ENCODE measurements around the gene UNCX. TPM values are rescaled to one million over a fixed set of nuclear protein-coding genes. Genes with fewer than 3 reads are reported as not detected.

Gene UNCX
- total RNA-seq, 1 donor from 2014 or later: not detected

GRCh38 chr7:1238931-1239802 lies 6.5 kb downstream of the UNCX start:
- H3K9me3 Mint-ChIP-seq (ENCODE audit: unreplicated experiment): no peaks in the 10 kb centered on the region
- no peak for TF ChIP-seq CTCF (IDR thresholded peaks at IDR 0.05)
- H3K27me3 Mint-ChIP-seq (ENCODE audit: unreplicated experiment): peaks cover 56% of the 10 kb centered on the region
- H3K36me3 Mint-ChIP-seq (ENCODE audit: unreplicated experiment): peaks cover 7% of the 10 kb centered on the region
- no peak overlapping the region for H3K4me3 Mint-ChIP-seq (ENCODE audit: unreplicated experiment)
- H3K27ac Mint-ChIP-seq (ENCODE audit: unreplicated experiment): no peak overlapping the region
- peaks cover 4% of the 10 kb centered on the region for H3K4me1 Mint-ChIP-seq (ENCODE audit: unreplicated experiment)
- DNase-seq (ENCODE audit: extremely low spot score, unreplicated experiment): no peak

- Mint-ChIP-seq H3K9me3 (ENCODE audit: unreplicated experiment) (no peaks in the 10 kb centered on the region), H3K4me3 (ENCODE audit: unreplicated experiment) (no peak overlapping the region), H3K4me1 (ENCODE audit: unreplicated experiment) (peaks cover 4% of the 10 kb centered on the region), H3K36me3 (ENCODE audit: unreplicated experiment) (peaks cover 3% of the 10 kb centered on the region), H3K27me3 (ENCODE audit: unreplicated experiment) (peaks cover 56% of the 10 kb centered on the region), H3K27ac (ENCODE audit: unreplicated experiment) (no peak overlapping the region)
- no peak for DNase-seq (ENCODE audit: extremely low spot score, unreplicated experiment)
- TF ChIP-seq CTCF (IDR thresholded peaks at IDR 0.05): no peak
Measured at GRCh38 chr7:1239803-1240516, 7.3 kb downstream of the UNCX start.

GRCh38 chr7:1240517-1241257 lies 8.0 kb downstream of the UNCX start:
- no peaks in the 10 kb centered on the region for H3K9me3 Mint-ChIP-seq (ENCODE audit: unreplicated experiment)
- H3K4me1 Mint-ChIP-seq (ENCODE audit: unreplicated experiment): peaks cover 3% of the 10 kb centered on the region
- H3K4me3 Mint-ChIP-seq (ENCODE audit: unreplicated experiment): no peak overlapping the region
- DNase-seq (ENCODE audit: extremely low spot score, unreplicated experiment): no peak
- TF ChIP-seq CTCF (IDR thresholded peaks at IDR 0.05): no peak
- no peak overlapping the region for H3K27ac Mint-ChIP-seq (ENCODE audit: unreplicated experiment)
- peaks cover 3% of the 10 kb centered on the region for H3K36me3 Mint-ChIP-seq (ENCODE audit: unreplicated experiment)
- peaks cover 62% of the 10 kb centered on the region for H3K27me3 Mint-ChIP-seq (ENCODE audit: unreplicated experiment)

GRCh38 chr7:1241258-1241602 lies 8.6 kb downstream of the UNCX start:
- peaks cover 66% of the 10 kb centered on the region for H3K27me3 Mint-ChIP-seq (ENCODE audit: unreplicated experiment)
- DNase-seq (ENCODE audit: extremely low spot score, unreplicated experiment): no peak
- H3K36me3 Mint-ChIP-seq (ENCODE audit: unreplicated experiment): peaks cover 4% of the 10 kb centered on the region
- TF ChIP-seq CTCF (IDR thresholded peaks at IDR 0.05): no peak
- H3K4me1 Mint-ChIP-seq (ENCODE audit: unreplicated experiment): peaks cover 2% of the 10 kb centered on the region
- no peak overlapping the region for H3K4me3 Mint-ChIP-seq (ENCODE audit: unreplicated experiment)
- no peaks in the 10 kb centered on the region for H3K9me3 Mint-ChIP-seq (ENCODE audit: unreplicated experiment)
- no peak overlapping the region for H3K27ac Mint-ChIP-seq (ENCODE audit: unreplicated experiment)

All from osteocyte (in vitro differentiated cells).